GM18858 (cell line): ENCODE measurements around the gene FBXL14.
"Not testable (repeated sequence)": the region's sequence is repeated elsewhere in the genome, so short reads cannot be mapped to it uniquely, and the experiment has no call there.

ENCODE experiments used
- ATAC-seq: cut with Tn5 transposase; IDR thresholded peaks from one replicate; pipeline ENCODE4 v1.9.1; 2021; ENCODE audit not compliant: unreplicated experiment

The FBXL14 gene

GRCh38 chr12:1619587-1619986 lies 25.2 kb upstream of the FBXL14 start:
- ATAC-seq: no peak

GRCh38 chr12:1619159-1619558 lies 24.8 kb upstream of the FBXL14 start:
- no peak for ATAC-seq

GRCh38 chr12:1618489-1618888 lies 24.1 kb upstream of the FBXL14 start:
- no peak for ATAC-seq

- ATAC-seq: no peak
These were observed 22.1 kb upstream of the FBXL14 start for GRCh38 chr12:1616233-1617066.

DNA sequence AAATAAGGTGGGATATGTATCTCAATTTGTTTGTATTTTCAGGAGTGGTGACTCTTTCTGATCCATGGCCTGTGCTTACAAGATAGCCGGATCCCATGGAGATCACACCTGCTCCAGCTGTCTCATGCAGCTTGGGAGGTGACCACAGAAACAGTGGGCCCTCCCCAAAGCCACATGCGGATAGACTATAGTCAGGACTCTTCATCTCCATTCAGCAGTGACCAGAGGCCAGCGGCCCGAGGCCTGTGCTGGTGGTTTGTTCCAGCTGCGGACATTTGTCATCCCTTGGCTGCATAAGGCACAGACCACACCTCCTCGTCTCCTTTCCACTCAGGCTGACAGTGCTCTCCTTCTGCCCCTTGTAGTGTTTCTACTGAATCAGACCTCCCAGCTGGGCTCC lies 20.0 kb upstream of the FBXL14 start:
- ATAC-seq: no peak

DNA sequence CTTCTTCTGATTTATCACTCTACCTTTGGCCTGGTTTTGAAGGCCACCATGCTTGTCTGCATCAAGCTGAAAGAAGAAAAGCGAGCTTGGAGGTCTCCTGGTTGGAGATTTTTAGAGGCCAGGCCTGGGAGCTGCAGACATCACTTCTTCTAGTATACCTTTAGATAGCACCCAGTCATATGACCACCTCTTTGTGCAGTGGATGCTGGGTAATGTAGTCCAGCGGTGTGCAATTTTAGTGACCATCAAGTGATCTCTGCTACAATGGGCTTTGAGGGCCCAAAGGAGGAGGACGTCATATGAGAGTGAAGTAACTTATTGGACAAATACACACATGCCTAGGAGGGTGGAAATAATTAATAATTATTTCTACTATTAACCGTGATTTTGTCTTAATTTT lies 19.5 kb upstream of the FBXL14 start:
- no peak for ATAC-seq

- no peak for ATAC-seq
These were observed 17.6 kb upstream of the FBXL14 start for GRCh38 chr12:1611803-1612572.

- ATAC-seq: no peak
These were observed 15.8 kb upstream of the FBXL14 start for GRCh38 chr12:1610072-1610643.

- no peak for ATAC-seq
These were observed 14.3 kb upstream of the FBXL14 start for GRCh38 chr12:1608713-1609119.

DNA sequence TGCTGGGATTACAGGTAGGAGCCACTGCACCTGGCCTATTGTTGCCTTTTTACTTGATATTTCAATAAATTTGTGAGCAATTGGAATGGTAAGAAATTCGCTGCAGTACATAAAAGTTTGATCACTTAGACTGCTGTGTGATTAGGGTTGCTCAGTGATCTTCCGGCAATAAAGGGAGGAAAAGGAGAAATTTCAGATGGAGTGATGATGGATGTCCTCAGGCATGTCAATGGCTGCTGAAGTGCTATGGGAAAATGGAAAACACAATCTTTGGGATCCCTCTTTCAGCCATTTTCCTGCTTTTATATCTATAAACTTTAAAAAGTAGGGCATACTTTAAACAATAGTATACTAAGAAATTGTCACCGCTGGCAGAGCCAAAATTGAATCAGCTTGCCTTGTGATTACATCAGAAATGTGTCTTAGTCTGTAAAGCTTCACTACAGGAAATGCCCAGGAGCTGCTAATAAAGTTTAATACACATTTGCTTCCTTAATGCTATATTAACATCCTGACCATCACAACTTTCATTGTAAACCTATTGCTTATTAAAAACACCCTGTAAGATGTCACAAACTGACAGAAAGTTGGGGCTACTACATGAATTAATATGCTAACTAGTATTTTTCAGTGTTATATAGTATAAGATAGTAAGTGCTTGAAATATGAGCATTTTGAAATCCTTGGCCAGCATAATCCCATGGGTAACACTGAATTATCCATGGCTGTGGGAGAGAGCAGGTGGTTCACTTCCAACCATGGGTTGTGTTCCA lies 13.7 kb upstream of the FBXL14 start:
- no peak for ATAC-seq

GRCh38 chr12:1606021-1606622 lies 11.7 kb upstream of the FBXL14 start:
- ATAC-seq: no peak

- ATAC-seq: no peak
These were observed 11.0 kb upstream of the FBXL14 start for GRCh38 chr12:1605129-1606020.

GRCh38 chr12:1604464-1604863 lies 10.1 kb upstream of the FBXL14 start:
- ATAC-seq: no peak

- ATAC-seq: no peak
These were observed 9.1 kb upstream of the FBXL14 start for GRCh38 chr12:1603269-1603993.

- ATAC-seq: not testable (repeated sequence)
These were observed 8.3 kb upstream of the FBXL14 start for GRCh38 chr12:1602706-1603105.

DNA sequence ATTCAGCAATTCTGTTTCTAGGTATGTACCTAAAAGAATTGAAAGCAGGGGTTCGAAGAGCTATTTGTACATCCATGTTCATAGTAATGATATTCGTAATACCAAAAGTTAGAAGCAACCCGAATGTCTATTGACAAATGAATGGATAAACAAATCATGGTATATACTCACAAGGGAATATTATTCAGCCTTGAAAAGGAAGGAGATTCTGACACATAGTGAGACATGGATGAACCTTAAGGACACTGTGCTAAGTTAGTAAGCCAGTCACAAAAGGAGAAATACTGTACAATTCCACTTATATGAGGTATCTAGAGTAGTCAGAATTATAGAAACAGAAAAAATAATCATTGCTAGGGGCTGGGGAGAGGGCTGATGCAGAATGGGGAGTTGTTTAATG lies 4.4 kb upstream of the FBXL14 start:
- no peak for ATAC-seq

- ATAC-seq: no peak
These were observed 1.4 kb upstream of the FBXL14 start for GRCh38 chr12:1595690-1596347.

DNA sequence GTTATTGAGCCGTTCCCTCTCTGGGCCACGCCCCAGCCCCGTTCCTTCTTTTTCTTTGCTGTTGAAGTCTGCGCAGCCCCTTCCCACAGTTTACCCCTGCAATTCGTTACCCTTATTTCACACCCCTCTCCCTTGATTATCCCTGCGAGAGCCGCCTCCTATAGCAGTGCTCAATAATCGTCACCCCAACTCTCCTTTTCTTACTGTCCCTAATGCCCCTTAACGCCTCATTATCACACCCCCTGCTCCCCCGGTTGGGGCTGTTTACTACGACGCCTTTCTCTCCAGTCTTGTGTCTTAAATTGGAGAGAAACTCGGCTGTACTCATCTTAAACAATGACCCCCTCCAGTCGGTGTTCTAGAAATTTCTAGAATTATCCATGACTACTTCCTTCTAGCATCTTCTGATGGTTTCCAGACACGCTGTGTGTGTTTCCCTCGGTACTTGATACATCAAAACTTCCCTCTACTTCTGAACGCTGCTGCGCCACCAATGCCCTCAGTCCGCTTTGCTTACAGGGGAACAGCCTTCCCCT lies 713 bp upstream of the FBXL14 start:
- no peak for ATAC-seq

- no peak for ATAC-seq
These were observed 448 bp downstream of the FBXL14 start for GRCh38 chr12:1594006-1594260.
